Endodermal cell (in vitro differentiated cells): Measurements from ENCODE around the gene CEP164. TPM values are rescaled to one million over a fixed set of nuclear protein-coding genes. Genes with fewer than 3 reads are reported as not detected.

Experiments used
- DNase-seq: peaks from one replicate; pipeline ENCODE4 v3.0.0-alpha.2; 2017
- H3K27ac ChIP-seq: 2 replicates; pipeline ENCODE4 v1.5.1; 2013; ENCODE audit warnings: mild to moderate bottlenecking, low read depth, low read length, moderate library complexity
- H3K27me3 ChIP-seq: 2 replicates; pipeline ENCODE4 v1.6.1; 2013; ENCODE audit warnings: mild to moderate bottlenecking, low read length, moderate library complexity; ENCODE audit not compliant: insufficient read depth, control insufficient read depth, poor library complexity, severe bottlenecking
- H3K36me3 ChIP-seq: 2 replicates; pipeline ENCODE4 v1.7.0; 2013; ENCODE audit warnings: mild to moderate bottlenecking, low read length, moderate library complexity; ENCODE audit not compliant: control insufficient read depth, insufficient read depth
- H3K4me1 ChIP-seq: one replicate; pipeline ENCODE4 v1.7.0; 2013; ENCODE audit warnings: low read length; ENCODE audit not compliant: control insufficient read depth, insufficient read depth
- H3K4me3 ChIP-seq: 2 replicates; pipeline ENCODE4 v1.5.1; 2013; ENCODE audit warnings: mild to moderate bottlenecking, low read length, moderate library complexity
- H3K9ac ChIP-seq: 2 replicates; pipeline ENCODE4 v1.6.1; 2013; ENCODE audit warnings: mild to moderate bottlenecking, low read length, moderate library complexity; ENCODE audit not compliant: poor library complexity, severe bottlenecking; ENCODE audit errors: extremely low read depth
- H3K9me3 ChIP-seq: 2 replicates; pipeline ENCODE4 v1.6.1; 2013; ENCODE audit warnings: mild to moderate bottlenecking, low read length, moderate library complexity; ENCODE audit not compliant: control insufficient read depth
- H3K27ac Mint-ChIP-seq: 2 replicates; pipeline ENCODE4 v1.8.0; 2020; ENCODE audit warnings: mixed read lengths
- H3K27me3 Mint-ChIP-seq: 2 replicates; pipeline ENCODE4 v1.8.0; 2021; ENCODE audit warnings: mild to moderate bottlenecking, mixed read lengths; ENCODE audit not compliant: insufficient read depth
- H3K36me3 Mint-ChIP-seq: 2 replicates; pipeline ENCODE4 v1.8.0; 2020; ENCODE audit warnings: low read depth, mixed read lengths
- H3K4me1 Mint-ChIP-seq: 2 replicates; pipeline ENCODE4 v1.8.0; 2020; ENCODE audit warnings: mixed read lengths
- H3K4me3 Mint-ChIP-seq: 2 replicates; pipeline ENCODE4 v1.8.0; 2020; ENCODE audit warnings: mild to moderate bottlenecking, moderate library complexity, mixed read lengths
- H3K9me3 Mint-ChIP-seq: 2 replicates; pipeline ENCODE4 v1.8.0; 2020; ENCODE audit warnings: mild to moderate bottlenecking, mixed read lengths
- CTCF ChIP-seq: fragments of 200-600 bp; sonication (generic); conservative IDR thresholded peaks from 2 replicates; pipeline ENCODE4 v1.5.0; 2021; ENCODE audit warnings: antibody characterized with exemption, mild to moderate bottlenecking
- WGBS, 2 experiments: methylation state at CpG; one replicate each; pipeline versions ENCODE4 v1.1.5 to v1.1.7; 2013; ENCODE audit warnings: missing lambda C conversion rate in 2 of 2, mixed read lengths in 1 of 2; ENCODE audit not compliant: insufficient coverage in 1 of 2, insufficient read length in 1 of 2; 5-methylcytosine and 5-hydroxymethylcytosine counted together
- total RNA-seq, 2 donors: library from RNA; stranded (reverse); fragmentation: NEBNext Ultra II Directional in 1 of 2; extraction: Animal tissue kit (Norgen Biotek cat#: 25700) in 1 of 2; gene quantifications; 2 replicates in 1 of 2; 3 replicates in 1 of 2; pipeline ENCODE4 v1.2.1, GENCODE V29; 2021

Gene CEP164
- total RNA-seq, 2 donors from 2014 or later, result 32.7 to 33.6 TPM

GRCh38 chr11:117417856-117418255 is 90.2 kb downstream of the CEP164 start:
- H3K9me3 Mint-ChIP-seq, result no peaks in the 10 kb centered on the region
- Histone ChIP-seq H3K4me1 (peaks cover 10% of the 10 kb centered on the region), H3K27me3 (no peaks in the 10 kb centered on the region), H3K9ac (no peak overlapping the region), H3K36me3 (peaks cover 11% of the 10 kb centered on the region), H3K4me3 (no peak overlapping the region), H3K27ac (no peak overlapping the region), H3K9me3 (no peaks in the 10 kb centered on the region)
- no peak overlapping the region for H3K27ac Mint-ChIP-seq
- WGBS, 2 experiments, result 92 to 94% methylated on average over 12 of the region's 12 CpGs
- H3K36me3 Mint-ChIP-seq, result peaks cover 3% of the 10 kb centered on the region
- TF ChIP-seq CTCF, result no peak
- H3K4me3 Mint-ChIP-seq, result no peak overlapping the region
- no peaks in the 10 kb centered on the region for H3K27me3 Mint-ChIP-seq
- H3K4me1 Mint-ChIP-seq, result peaks cover 18% of the 10 kb centered on the region
- peak; percentile 40 for DNase-seq

DNA sequence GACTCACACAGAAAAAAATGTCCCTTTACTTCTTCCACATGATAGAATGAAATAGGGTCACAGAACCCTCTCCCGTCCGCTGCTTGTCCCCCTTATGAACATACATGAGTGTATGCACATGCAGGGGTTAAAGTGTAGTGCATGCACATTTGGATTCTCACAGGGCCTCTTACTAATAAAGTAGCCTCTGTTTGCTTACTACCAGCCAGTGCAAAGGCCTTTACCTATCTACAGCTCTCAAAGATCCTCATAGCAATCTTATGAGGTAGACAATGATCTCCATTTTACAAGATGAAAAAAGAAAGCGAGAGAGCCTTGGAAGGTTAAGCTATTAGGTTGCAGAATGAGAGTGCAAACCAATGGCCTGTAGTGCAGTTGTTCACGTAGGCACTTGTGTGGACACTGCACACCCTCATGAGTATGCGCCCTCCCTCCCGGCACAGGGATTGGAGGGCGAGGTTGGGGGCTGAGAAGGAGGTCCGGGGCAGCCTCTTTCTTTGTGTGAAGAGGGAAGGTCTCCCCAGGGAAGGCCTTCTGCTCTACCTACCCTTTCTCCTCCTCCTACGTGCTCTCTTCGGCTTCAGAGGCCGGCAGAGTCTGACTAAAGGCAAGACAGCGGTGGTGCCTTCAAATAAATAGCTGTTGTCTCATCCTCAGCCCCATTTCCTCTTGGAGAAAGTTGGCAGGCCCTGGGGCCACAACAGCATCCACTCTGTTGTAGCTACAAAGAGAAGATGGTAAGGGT is 91.3 kb downstream of the CEP164 start:
- no peak overlapping the region for H3K27ac ChIP-seq
- Mint-ChIP-seq H3K36me3 (no peaks in the 10 kb centered on the region), H3K4me3 (no peak overlapping the region), H3K9me3 (no peaks in the 10 kb centered on the region), H3K27me3 (peaks cover 2% of the 10 kb centered on the region), H3K27ac (no peak overlapping the region), H3K4me1 (peaks cover 18% of the 10 kb centered on the region)
- H3K4me3 ChIP-seq, result no peak overlapping the region
- peaks cover 10% of the 10 kb centered on the region for H3K4me1 ChIP-seq
- 93 to 100% methylated on average over 2 to 12 of the region's 12 CpGs for WGBS, 2 experiments
- H3K9ac ChIP-seq, result no peak overlapping the region
- H3K9me3 ChIP-seq, result no peaks in the 10 kb centered on the region
- peak; percentile 10 for DNase-seq
- no peak for TF ChIP-seq CTCF
- peaks cover 7% of the 10 kb centered on the region for H3K36me3 ChIP-seq
- no peaks in the 10 kb centered on the region for H3K27me3 ChIP-seq

GRCh38 chr11:117419482-117420142 is 92.0 kb downstream of the CEP164 start:
- H3K9me3 ChIP-seq, result no peaks in the 10 kb centered on the region
- Mint-ChIP-seq H3K27me3 (peaks cover 2% of the 10 kb centered on the region), H3K9me3 (no peaks in the 10 kb centered on the region), H3K36me3 (no peaks in the 10 kb centered on the region), H3K4me1 (peaks cover 18% of the 10 kb centered on the region), H3K27ac (no peak overlapping the region), H3K4me3 (no peak overlapping the region)
- DNase-seq, result peak; percentile 36
- peaks cover under 1% of the 10 kb centered on the region for H3K27me3 ChIP-seq
- no peak for TF ChIP-seq CTCF
- H3K36me3 ChIP-seq, result peaks cover 2% of the 10 kb centered on the region
- peaks cover 10% of the 10 kb centered on the region for H3K4me1 ChIP-seq
- 82 to 83% methylated on average over 7 to 12 of the region's 12 CpGs for WGBS, 2 experiments
- no peak overlapping the region for H3K27ac ChIP-seq
- no peak overlapping the region for H3K9ac ChIP-seq
- no peak overlapping the region for H3K4me3 ChIP-seq
